SU-DHL-6 (cell line): Measurements from ENCODE around the gene OSCP1.

ENCODE experiments used
- H2AFZ ChIP-seq: fragments of 200-600 bp; sonication (generic); 2 replicates; pipeline ENCODE4 v1.6.1; 2014; ENCODE audit warnings: low read depth, mild to moderate bottlenecking, moderate library complexity, mixed read lengths, antibody characterized with exemption, low read length; ENCODE audit not compliant: severe bottlenecking
- H3F3A ChIP-seq: fragments of 200-600 bp; shearing (Covaris generic); 2 replicates; pipeline ENCODE4 v1.6.0; 2016; ENCODE audit warnings: antibody characterized with exemption, mild to moderate bottlenecking; ENCODE audit not compliant: insufficient read depth
- H3K27ac ChIP-seq: fragments of 200-600 bp; sonication (generic); 2 replicates; pipeline ENCODE4 v1.5.1; 2016; ENCODE audit warnings: low read depth, mild to moderate bottlenecking, low read length, moderate library complexity, mixed read lengths
- H3K27me3 ChIP-seq: fragments of 200-600 bp; sonication (generic), shearing (Covaris generic); 2 replicates; pipeline ENCODE4 v1.6.0; 2014; ENCODE audit warnings: mild to moderate bottlenecking, low read length
- H3K36me3 ChIP-seq: fragments of 200-600 bp; sonication (generic); 2 replicates; pipeline ENCODE4 v1.6.1; 2014; ENCODE audit warnings: mild to moderate bottlenecking, low read length, mixed read lengths
- H3K4me2 ChIP-seq: fragments of 300-600, 200-600 bp; shearing (Covaris generic), sonication (generic); 2 replicates; pipeline ENCODE4 v1.6.0; 2014; ENCODE audit warnings: low read length, low read depth, mild to moderate bottlenecking; ENCODE audit not compliant: poor library complexity, severe bottlenecking
- H3K4me3 ChIP-seq: fragments of 200-600 bp; sonication (generic); 2 replicates; pipeline ENCODE4 v1.5.1; 2014; ENCODE audit warnings: antibody characterized with exemption, low read length, mild to moderate bottlenecking, mixed read lengths; ENCODE audit not compliant: insufficient read depth, poor library complexity, severe bottlenecking
- H3K79me2 ChIP-seq: fragments of 200-600 bp; sonication (generic); 2 replicates; pipeline ENCODE4 v1.6.1; 2014; ENCODE audit warnings: mild to moderate bottlenecking, low read length, moderate library complexity; ENCODE audit not compliant: insufficient read depth
- H3K9ac ChIP-seq: fragments of 200-600 bp; sonication (generic); 2 replicates; pipeline ENCODE4 v1.7.0; 2014; ENCODE audit warnings: mild to moderate bottlenecking, low read length
- H3K9me2 ChIP-seq: fragments of 200-600 bp; sonication (generic); replicated peaks from 2 replicates; pipeline ENCODE4 v1.6.1; 2014; ENCODE audit warnings: low read length; ENCODE audit not compliant: insufficient read depth
- H3K9me3 ChIP-seq: fragments of 200-600 bp; sonication (generic); 2 replicates; pipeline ENCODE4 v1.6.1; 2014; ENCODE audit warnings: low read length, mixed read lengths; ENCODE audit not compliant: insufficient read depth
- H4K20me1 ChIP-seq: fragments of 200-600 bp; sonication (generic); 2 replicates; pipeline ENCODE4 v1.6.1; 2014; ENCODE audit warnings: low read depth, mild to moderate bottlenecking, antibody characterized with exemption, low read length, moderate library complexity, mixed read lengths
- EZH2phosphoT487 ChIP-seq: fragments of 200-600 bp; sonication (generic), shearing (Covaris generic); conservative IDR thresholded peaks from 2 replicates; pipeline ENCODE4 v1.6.1; 2018; ENCODE audit warnings: mild to moderate bottlenecking, antibody characterized with exemption, low read length, moderate library complexity, mixed read lengths
- TF ChIP-seq, protein P1 (sequence below): fragments of 200-600 bp; sonication (generic); IDR thresholded peaks from one replicate; pipeline ENCODE4 v1.5.1; 2017; ENCODE audit warnings: antibody characterized with exemption, mild to moderate bottlenecking, low read length, moderate library complexity; ENCODE audit not compliant: insufficient read depth, poor library complexity, severe bottlenecking

The OSCP1 gene

GRCh38 chr1:36400825-36401601 lies 49.2 kb downstream of the OSCP1 start:
- Histone ChIP-seq H3K36me3 (no peaks in the 10 kb centered on the region), H3K27me3 (no peaks in the 10 kb centered on the region), H3K9me3 (peaks cover 6% of the 10 kb centered on the region; the same call in 1 of the 2 replicates), H3K9ac (no peak overlapping the region), H3K79me2 (peaks cover 14% of the 10 kb centered on the region), H3K4me2 (no peak overlapping the region), H3F3A (peaks cover 21% of the 10 kb centered on the region; the same call in 1 of the 2 replicates), H2AFZ (no peak overlapping the region), H3K27ac (no peak overlapping the region), H3K9me2 (no peaks in the 10 kb centered on the region), H3K4me3 (no peak overlapping the region), H4K20me1 (no peaks in the 10 kb centered on the region)
- no peak for TF ChIP-seq EZH2phosphoT487
- TF ChIP-seq, protein P1, sequence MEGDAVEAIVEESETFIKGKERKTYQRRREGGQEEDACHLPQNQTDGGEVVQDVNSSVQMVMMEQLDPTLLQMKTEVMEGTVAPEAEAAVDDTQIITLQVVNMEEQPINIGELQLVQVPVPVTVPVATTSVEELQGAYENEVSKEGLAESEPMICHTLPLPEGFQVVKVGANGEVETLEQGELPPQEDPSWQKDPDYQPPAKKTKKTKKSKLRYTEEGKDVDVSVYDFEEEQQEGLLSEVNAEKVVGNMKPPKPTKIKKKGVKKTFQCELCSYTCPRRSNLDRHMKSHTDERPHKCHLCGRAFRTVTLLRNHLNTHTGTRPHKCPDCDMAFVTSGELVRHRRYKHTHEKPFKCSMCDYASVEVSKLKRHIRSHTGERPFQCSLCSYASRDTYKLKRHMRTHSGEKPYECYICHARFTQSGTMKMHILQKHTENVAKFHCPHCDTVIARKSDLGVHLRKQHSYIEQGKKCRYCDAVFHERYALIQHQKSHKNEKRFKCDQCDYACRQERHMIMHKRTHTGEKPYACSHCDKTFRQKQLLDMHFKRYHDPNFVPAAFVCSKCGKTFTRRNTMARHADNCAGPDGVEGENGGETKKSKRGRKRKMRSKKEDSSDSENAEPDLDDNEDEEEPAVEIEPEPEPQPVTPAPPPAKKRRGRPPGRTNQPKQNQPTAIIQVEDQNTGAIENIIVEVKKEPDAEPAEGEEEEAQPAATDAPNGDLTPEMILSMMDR: no peak

GRCh38 chr1:36400514-36400824 lies 49.8 kb downstream of the OSCP1 start:
- H3K79me2 ChIP-seq: peaks cover 14% of the 10 kb centered on the region
- H3K27ac ChIP-seq: no peak overlapping the region
- peaks cover 22% of the 10 kb centered on the region; the same call in 1 of the 2 replicates for H3F3A ChIP-seq
- H3K27me3 ChIP-seq: no peaks in the 10 kb centered on the region
- no peaks in the 10 kb centered on the region for H3K36me3 ChIP-seq
- no peaks in the 10 kb centered on the region for H3K9me2 ChIP-seq
- no peak overlapping the region for H3K4me3 ChIP-seq
- no peaks in the 10 kb centered on the region for H4K20me1 ChIP-seq
- H3K9ac ChIP-seq: no peak overlapping the region
- no peak overlapping the region for H2AFZ ChIP-seq
- peaks cover 6% of the 10 kb centered on the region; the same call in 1 of the 2 replicates for H3K9me3 ChIP-seq
- H3K4me2 ChIP-seq: no peak overlapping the region
- TF ChIP-seq, protein P1: no peak

GRCh38 chr1:36398370-36398977 lies 51.8 kb downstream of the OSCP1 start:
- peak overlapping the region; percentile 59 for H2AFZ ChIP-seq
- peaks cover 19% of the 10 kb centered on the region for H3K79me2 ChIP-seq
- no peak overlapping the region for H3K27ac ChIP-seq
- H3K9ac ChIP-seq: peak overlapping the region; percentile 66
- H3K27me3 ChIP-seq: no peaks in the 10 kb centered on the region
- no peaks in the 10 kb centered on the region for H3K36me3 ChIP-seq
- H3K4me3 ChIP-seq: peak overlapping the region; percentile 60
- peaks cover 6% of the 10 kb centered on the region; the same call in 1 of the 2 replicates for H3K9me3 ChIP-seq
- peaks cover 27% of the 10 kb centered on the region for H3F3A ChIP-seq
- H3K4me2 ChIP-seq: peak overlapping the region; percentile 73
- H3K9me2 ChIP-seq: no peaks in the 10 kb centered on the region
- no peaks in the 10 kb centered on the region for H4K20me1 ChIP-seq
- no peak for TF ChIP-seq EZH2phosphoT487
- TF ChIP-seq, protein P1: no peak
